ENCODE results near the gene CEACAM3. TPM values are rescaled to one million over a fixed set of nuclear protein-coding genes. Genes with fewer than 3 reads are reported as not detected.

Gene CEACAM3
- total RNA-seq, 1 experiment from 2014 or later = not detected

DNA sequence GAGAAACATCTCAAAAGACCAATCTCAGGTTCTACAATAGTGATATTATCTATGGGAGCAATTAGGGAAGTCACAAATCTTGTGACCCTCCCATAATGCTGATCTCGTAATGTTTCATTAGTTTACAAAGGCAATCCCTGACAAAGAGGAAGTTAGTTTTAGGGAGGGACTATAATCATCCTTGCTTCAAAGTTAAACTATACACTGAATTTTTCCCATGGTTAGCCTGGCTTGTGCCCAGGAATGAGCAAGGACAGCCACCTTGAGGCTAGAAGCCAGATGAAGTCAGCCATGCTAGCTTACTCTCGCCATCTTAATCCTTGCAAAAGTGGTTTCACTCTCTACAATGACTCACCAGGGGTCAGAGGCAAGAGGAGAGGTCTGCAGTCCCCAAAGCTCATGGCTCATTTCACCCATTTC, 5.4 kb downstream of the CEACAM3 start:
- intact Hi-C loops (cut with micrococcal nuclease; ENCODE audit: unreplicated experiment) = no loop called here
- H3K36me3 ChIP-seq (ENCODE audit: low read depth) = no peaks in the 10 kb centered on the region
- DNase-seq = peak in 1 of 2 experiments; percentile 87
- H3K9me2 ChIP-seq (ENCODE audit: insufficient read depth) = no peaks in the 10 kb centered on the region
- H3K4me3 ChIP-seq = no peak overlapping the region
- H3F3A ChIP-seq (ENCODE audit: insufficient read depth, low read depth) = peaks cover 22% of the 10 kb centered on the region
- 0 out of 2 replicates have a peak, but pooled peaks cover 3% of the 10 kb centered on the region for H3K27me3 ChIP-seq (ENCODE audit: insufficient read depth, low read depth)
- H2AFZ ChIP-seq = peak overlapping the region; percentile 42; the same call in 1 of the 2 replicates
- TF ChIP-seq EZH2 (IDR thresholded peaks at IDR 0.05; ENCODE audit: low read depth) = no peak
- TF ChIP-seq, protein P1, sequence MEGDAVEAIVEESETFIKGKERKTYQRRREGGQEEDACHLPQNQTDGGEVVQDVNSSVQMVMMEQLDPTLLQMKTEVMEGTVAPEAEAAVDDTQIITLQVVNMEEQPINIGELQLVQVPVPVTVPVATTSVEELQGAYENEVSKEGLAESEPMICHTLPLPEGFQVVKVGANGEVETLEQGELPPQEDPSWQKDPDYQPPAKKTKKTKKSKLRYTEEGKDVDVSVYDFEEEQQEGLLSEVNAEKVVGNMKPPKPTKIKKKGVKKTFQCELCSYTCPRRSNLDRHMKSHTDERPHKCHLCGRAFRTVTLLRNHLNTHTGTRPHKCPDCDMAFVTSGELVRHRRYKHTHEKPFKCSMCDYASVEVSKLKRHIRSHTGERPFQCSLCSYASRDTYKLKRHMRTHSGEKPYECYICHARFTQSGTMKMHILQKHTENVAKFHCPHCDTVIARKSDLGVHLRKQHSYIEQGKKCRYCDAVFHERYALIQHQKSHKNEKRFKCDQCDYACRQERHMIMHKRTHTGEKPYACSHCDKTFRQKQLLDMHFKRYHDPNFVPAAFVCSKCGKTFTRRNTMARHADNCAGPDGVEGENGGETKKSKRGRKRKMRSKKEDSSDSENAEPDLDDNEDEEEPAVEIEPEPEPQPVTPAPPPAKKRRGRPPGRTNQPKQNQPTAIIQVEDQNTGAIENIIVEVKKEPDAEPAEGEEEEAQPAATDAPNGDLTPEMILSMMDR (conservative IDR thresholded peaks at IDR 0.05) = no peak
- H3K27ac ChIP-seq = peak overlapping the region; percentile 73
- ChIA-PET POLR2A (ENCODE audit: unreplicated experiment) (no interaction called here), CTCF (interaction anchor here (0.8 kb wide), 1 partner anchor 48 kb away, joined by 3 read pairs; no protein-coding TSS in a partner anchor)
- no peaks in the 10 kb centered on the region for H3K79me2 ChIP-seq (ENCODE audit: low read depth)
- no peaks in the 10 kb centered on the region; the same call in 1 of the 2 replicates for H3K9me3 ChIP-seq (ENCODE audit: insufficient read depth, low read depth)
- H3K4me1 ChIP-seq (replicated peaks; ENCODE audit: insufficient read depth) = peaks cover 41% of the 10 kb centered on the region
- H4K20me1 ChIP-seq (ENCODE audit: insufficient read depth) = no peaks in the 10 kb centered on the region
- BruUV-seq (replicated peaks) = no TSS peak
- H3K4me2 ChIP-seq = peak overlapping the region; percentile 25; the same call in 1 of the 2 replicates

DNA sequence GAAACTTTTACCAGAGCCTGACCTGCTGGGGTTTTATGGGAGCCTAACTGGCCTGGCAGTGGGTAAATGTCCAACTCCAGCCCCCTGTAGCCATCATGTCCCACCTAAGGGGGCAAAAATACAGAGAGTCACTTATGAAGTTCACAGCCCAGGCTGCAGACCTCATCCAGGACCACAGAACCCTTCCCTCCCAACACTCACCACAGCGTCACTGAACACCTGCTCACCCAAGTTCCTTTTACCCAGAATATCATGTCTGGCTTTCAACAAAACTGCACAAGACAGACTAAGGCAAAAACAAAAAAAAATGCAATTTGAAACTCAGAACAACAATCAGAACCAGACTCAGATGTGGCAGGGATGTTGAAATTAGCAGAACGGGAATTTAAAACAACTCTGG, 6.4 kb downstream of the CEACAM3 start:
- Histone ChIP-seq H3K36me3 (ENCODE audit: low read depth) (no peaks in the 10 kb centered on the region), H3K9me3 (ENCODE audit: insufficient read depth, low read depth) (no peaks in the 10 kb centered on the region; the same call in 1 of the 2 replicates), H2AFZ (no peak overlapping the region), H3F3A (ENCODE audit: insufficient read depth, low read depth) (peaks cover 22% of the 10 kb centered on the region), H4K20me1 (ENCODE audit: insufficient read depth) (no peaks in the 10 kb centered on the region), H3K9me2 (ENCODE audit: insufficient read depth) (no peaks in the 10 kb centered on the region), H3K79me2 (ENCODE audit: low read depth) (no peaks in the 10 kb centered on the region), H3K27ac (peak overlapping the region; percentile 73), H3K4me2 (peak overlapping the region; percentile 25; the same call in 1 of the 2 replicates), H3K4me3 (no peak overlapping the region), H3K27me3 (ENCODE audit: insufficient read depth, low read depth) (0 out of 2 replicates have a peak, but pooled peaks cover 3% of the 10 kb centered on the region), H3K4me1 (replicated peaks; ENCODE audit: insufficient read depth) (peaks cover 41% of the 10 kb centered on the region)
- DNase-seq = no peak
- ChIA-PET POLR2A (ENCODE audit: unreplicated experiment) (no interaction called here), CTCF (no interaction called here)
- no TSS peak for BruUV-seq (replicated peaks)
- TF ChIP-seq EZH2 (IDR thresholded peaks at IDR 0.05; ENCODE audit: low read depth) = no peak
- TF ChIP-seq, protein P1 (conservative IDR thresholded peaks at IDR 0.05) = no peak
- intact Hi-C loops (cut with micrococcal nuclease; ENCODE audit: unreplicated experiment) = no loop called here

DNA sequence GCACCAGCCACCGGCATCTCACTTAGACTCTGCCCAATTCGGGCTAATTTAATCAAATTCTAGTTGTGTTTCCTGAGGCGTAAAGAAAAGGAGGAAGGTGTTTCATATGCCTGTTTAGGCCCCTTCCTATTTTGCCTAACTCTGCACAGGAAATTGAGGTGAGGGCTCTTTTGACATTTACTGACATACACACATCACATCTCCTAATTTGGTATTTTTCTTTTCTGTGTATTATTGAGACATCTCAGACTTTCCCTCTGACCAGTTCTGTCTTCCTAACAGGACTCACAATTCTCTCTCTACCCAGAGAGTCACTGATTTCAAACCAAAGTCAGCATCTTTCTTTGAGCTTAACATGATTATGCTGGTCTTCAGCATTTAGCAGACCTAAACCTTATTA, 7.9 kb downstream of the CEACAM3 start:
- Histone ChIP-seq H3K9me3 (ENCODE audit: insufficient read depth, low read depth) (no peaks in the 10 kb centered on the region; the same call in 1 of the 2 replicates), H3K79me2 (ENCODE audit: low read depth) (no peaks in the 10 kb centered on the region), H3K27ac (no peak overlapping the region), H3K36me3 (ENCODE audit: low read depth) (no peaks in the 10 kb centered on the region), H3K4me1 (replicated peaks; ENCODE audit: insufficient read depth) (peaks cover 27% of the 10 kb centered on the region), H3K27me3 (ENCODE audit: insufficient read depth, low read depth) (0 out of 2 replicates have a peak, but pooled peaks cover 3% of the 10 kb centered on the region), H3K4me2 (no peak overlapping the region), H4K20me1 (ENCODE audit: insufficient read depth) (no peaks in the 10 kb centered on the region), H3K9me2 (ENCODE audit: insufficient read depth) (no peaks in the 10 kb centered on the region), H3K4me3 (no peak overlapping the region), H3F3A (ENCODE audit: insufficient read depth, low read depth) (peaks cover 16% of the 10 kb centered on the region; the same call in 1 of the 2 replicates), H2AFZ (no peak overlapping the region)
- no peak for TF ChIP-seq EZH2 (IDR thresholded peaks at IDR 0.05; ENCODE audit: low read depth)
- TF ChIP-seq, protein P1 (conservative IDR thresholded peaks at IDR 0.05) = no peak
- DNase-seq = no peak
- intact Hi-C loops (cut with micrococcal nuclease; ENCODE audit: unreplicated experiment) = no loop called here
- ChIA-PET POLR2A (ENCODE audit: unreplicated experiment) (no interaction called here), CTCF (interaction anchor here (0.6 kb wide), 1 partner anchor 363 kb away, joined by 14 read pairs; no protein-coding TSS in a partner anchor)
- BruUV-seq (replicated peaks) = no TSS peak
